GM12801 (cell line): Measurements from ENCODE around the gene FAM180A.

ENCODE experiments used
- CTCF ChIP-seq: IDR thresholded peaks from one replicate; pipeline ENCODE4 v1.5.1; 2011; ENCODE audit warnings: control low read depth; ENCODE audit not compliant: insufficient read length; ENCODE audit errors: extremely low read depth

Gene FAM180A

GRCh38 chr7:135710417-135711138 lies 38.0 kb downstream of the FAM180A start:
- no peak for TF ChIP-seq CTCF

GRCh38 chr7:135709508-135709907 lies 39.1 kb downstream of the FAM180A start:
- TF ChIP-seq CTCF: no peak

GRCh38 chr7:135708041-135708440 lies 40.6 kb downstream of the FAM180A start:
- TF ChIP-seq CTCF: no peak

- no peak for TF ChIP-seq CTCF
Observed at GRCh38 chr7:135707570-135707966, 41.0 kb downstream of the FAM180A start.

GRCh38 chr7:135706858-135707569 lies 41.6 kb downstream of the FAM180A start:
- TF ChIP-seq CTCF: no peak

GRCh38 chr7:135706038-135706742 lies 42.4 kb downstream of the FAM180A start:
- no peak for TF ChIP-seq CTCF

GRCh38 chr7:135704698-135705097 lies 43.9 kb downstream of the FAM180A start:
- no peak for TF ChIP-seq CTCF
